GM13977 (cell line): ENCODE results near the gene EIPR1.

Source experiments
- DNase-seq: peaks from one replicate; pipeline ENCODE4 v3.0.0; 2012; ENCODE audit warnings: low spot score
- CTCF ChIP-seq: IDR thresholded peaks from 2 replicates; pipeline ENCODE4 v1.5.1; 2012; ENCODE audit warnings: mild to moderate bottlenecking, control low read depth; ENCODE audit not compliant: insufficient read depth; ENCODE audit errors: extremely low read depth, missing control alignments
- in situ Hi-C: fragments of 300-500 bp; cut with MboI; formaldehyde crosslinking; loops from one replicate; pipeline ENCODE4 v1.12.0; 2022; ENCODE audit warnings: low sequenced_read_pairs, low pct_unique_long_range_greater_than_20kb, mixed read lengths, inconsistent platforms; ENCODE audit not compliant: unreplicated experiment

Gene EIPR1

GRCh38 chr2:3277748-3278520, 99.7 kb downstream of the EIPR1 start:
- DNase-seq, result no peak
- in situ Hi-C loops, result no loop called here
- no peak for TF ChIP-seq CTCF

- no peak for DNase-seq
- no peak for TF ChIP-seq CTCF
- in situ Hi-C loops, result no loop called here
These were observed 100.4 kb downstream of the EIPR1 start for GRCh38 chr2:3277050-3277747.

GRCh38 chr2:3272761-3273160, 104.9 kb downstream of the EIPR1 start:
- no peak for TF ChIP-seq CTCF
- in situ Hi-C loops, result no loop called here
- no peak for DNase-seq

GRCh38 chr2:3270095-3270478, 107.5 kb downstream of the EIPR1 start:
- DNase-seq, result no peak
- in situ Hi-C loops, result no loop called here
- no peak for TF ChIP-seq CTCF

- in situ Hi-C loops, result no loop called here
- no peak for TF ChIP-seq CTCF
- DNase-seq, result no peak
These were observed 108.1 kb downstream of the EIPR1 start for GRCh38 chr2:3269425-3270094.

GRCh38 chr2:3268705-3269029, 109.0 kb downstream of the EIPR1 start:
- no peak for DNase-seq
- in situ Hi-C loops, result no loop called here

More at GRCh38 chr2:3268705-3269029, 109.0 kb downstream of the EIPR1 start:
- no peak for TF ChIP-seq CTCF
